Uterus (tissue), 4 donors: Measurements from ENCODE around the gene JPT2. TPM values are rescaled to one million over a fixed set of nuclear protein-coding genes. Genes with fewer than 3 reads are reported as not detected.

ENCODE experiments used
- DNase-seq, 2 donors: peaks; one replicate each; pipeline ENCODE4 v3.0.0-alpha.2; 2019 to 2020
- H3K27ac ChIP-seq, 2 donors: fragments of 200-600 bp; sonication (generic); 1 replicate in 1 of 2; 2 replicates in 1 of 2; pipeline ENCODE4 v1.5.1; 2016 to 2018
- H3K27me3 ChIP-seq, 2 donors: fragments of 200-600 bp; sonication (generic); one replicate each; pipeline ENCODE4 v1.5.1; 2018 to 2019; ENCODE audit warnings: control low read depth in 1 of 2
- H3K36me3 ChIP-seq, 2 donors: fragments of 200-600 bp; sonication (generic); one replicate each; pipeline ENCODE4 v1.5.1; 2019; ENCODE audit warnings: control low read depth in 1 of 2
- H3K4me1 ChIP-seq, 2 donors: fragments of 200-600 bp; sonication (generic); one replicate each; pipeline ENCODE4 v1.5.1; 2018 to 2019; ENCODE audit warnings: control low read depth in 1 of 2
- H3K4me3 ChIP-seq, 2 donors: fragments of 200-600 bp; sonication (generic); 1 replicate in 1 of 2; 2 replicates in 1 of 2; pipeline ENCODE4 v1.5.1; 2018 to 2019; ENCODE audit warnings: mild to moderate bottlenecking in 1 of 2
- H3K9me3 ChIP-seq, 2 donors: fragments of 200-600 bp; sonication (generic); one replicate each; pipeline ENCODE4 v1.5.1; 2019; ENCODE audit warnings: control low read depth in 1 of 2
- CTCF ChIP-seq, 4 experiments: fragments of 200-600 bp in 2 of 4; fragments of 450-650 bp in 2 of 4; sonication (generic) in 2 of 4; IDR thresholded peaks; one replicate each; pipeline ENCODE4 v1.5.1; 2016 to 2019; ENCODE audit warnings: antibody characterized with exemption in 4 of 4, mild to moderate bottlenecking in 2 of 4, moderate library complexity in 1 of 4
- POLR2A ChIP-seq, 2 donors: fragments of 450-650 bp; IDR thresholded peaks; one replicate each; pipeline ENCODE4 v1.6.1; 2016; ENCODE audit warnings: antibody characterized with exemption in 2 of 2, mild to moderate bottlenecking in 1 of 2, moderate library complexity in 1 of 2
- intact Hi-C: fragments of 100-400 bp; cut with DNase I; formaldehyde crosslinking; loops from one replicate; pipeline ENCODE4 v1.15.1; 2023; ENCODE audit warnings: low total_unique reads
- total RNA-seq, 4 donors: library from RNA; depleted of rRNA in 3 of 4; stranded (reverse); fragments of >200 nt in 3 of 4; gene quantifications; one replicate each; pipeline versions ENCODE4 v1.1.0 to v1.2.4, GENCODE V29; 2014 to 2023
- donor health status: DM: yes; HTN: yes; CAD: no.

The JPT2 gene
- total RNA-seq, 4 donors from 2014 or later, result 10.6 to 59.0 (median 39.6) TPM

GRCh38 chr16:1665829-1666228 lies 12.2 kb upstream of the JPT2 start:
- Histone ChIP-seq H3K27ac (no peak overlapping the region), H3K9me3 (no peaks in the 10 kb centered on the region), H3K4me3 (no peak overlapping the region), H3K4me1 (no peaks in the 10 kb centered on the region), H3K36me3 (no peaks in the 10 kb centered on the region), H3K27me3 (no peaks in the 10 kb centered on the region)
- TF ChIP-seq POLR2A (IDR thresholded peaks at IDR 0.05) (no peak), CTCF (IDR thresholded peaks at IDR 0.05) (no peak)
- intact Hi-C loops, result no loop called here
- no peak for DNase-seq

- Histone ChIP-seq H3K27ac (no peak overlapping the region), H3K36me3 (no peaks in the 10 kb centered on the region), H3K27me3 (no peaks in the 10 kb centered on the region), H3K4me3 (no peak overlapping the region), H3K4me1 (no peaks in the 10 kb centered on the region), H3K9me3 (no peaks in the 10 kb centered on the region)
- TF ChIP-seq CTCF (IDR thresholded peaks at IDR 0.05), result no peak
- no peak for TF ChIP-seq POLR2A (IDR thresholded peaks at IDR 0.05)
- intact Hi-C loops, result no loop called here
- DNase-seq, result no peak
Observed at GRCh38 chr16:1666316-1666715, 11.8 kb upstream of the JPT2 start.

- TF ChIP-seq CTCF (IDR thresholded peaks at IDR 0.05), result no peak
- no peak for TF ChIP-seq POLR2A (IDR thresholded peaks at IDR 0.05)
- no peaks in the 10 kb centered on the region for H3K9me3 ChIP-seq
- H3K4me3 ChIP-seq, result no peak overlapping the region
- no peak for DNase-seq
- intact Hi-C loops, result no loop called here
- H3K4me1 ChIP-seq, result no peaks in the 10 kb centered on the region
- H3K27me3 ChIP-seq, result no peaks in the 10 kb centered on the region
- no peaks in the 10 kb centered on the region for H3K36me3 ChIP-seq
- no peak overlapping the region for H3K27ac ChIP-seq
Observed at GRCh38 chr16:1667271-1667670, 10.8 kb upstream of the JPT2 start.

- no peak for DNase-seq
- H3K4me1 ChIP-seq, result no peaks in the 10 kb centered on the region
- TF ChIP-seq POLR2A (IDR thresholded peaks at IDR 0.05) (no peak), CTCF (IDR thresholded peaks at IDR 0.05) (no peak)
- no peaks in the 10 kb centered on the region for H3K36me3 ChIP-seq
- no peak overlapping the region for H3K27ac ChIP-seq
- no peaks in the 10 kb centered on the region for H3K9me3 ChIP-seq
- intact Hi-C loops, result no loop called here
- H3K4me3 ChIP-seq, result no peak overlapping the region
- no peaks in the 10 kb centered on the region for H3K27me3 ChIP-seq
Observed at GRCh38 chr16:1667916-1668315, 10.2 kb upstream of the JPT2 start.

GRCh38 chr16:1668612-1669319 lies 9.3 kb upstream of the JPT2 start:
- Histone ChIP-seq H3K36me3 (no peaks in the 10 kb centered on the region), H3K27ac (no peak overlapping the region), H3K9me3 (no peaks in the 10 kb centered on the region), H3K27me3 (no peaks in the 10 kb centered on the region), H3K4me3 (no peak overlapping the region), H3K4me1 (no peaks in the 10 kb centered on the region)
- TF ChIP-seq CTCF (IDR thresholded peaks at IDR 0.05) (no peak), POLR2A (IDR thresholded peaks at IDR 0.05) (no peak)
- intact Hi-C loops, result no loop called here
- no peak for DNase-seq
